ENCODE results near the gene TRPM6. TPM values are rescaled to one million over a fixed set of nuclear protein-coding genes. Genes with fewer than 3 reads are reported as not detected.
"Not testable (repeated sequence)": the region's sequence is repeated elsewhere in the genome, so short reads cannot be mapped to it uniquely, and the experiment has no call there.

Gene TRPM6
- total RNA-seq, 1 donor from 2014 or later = 2.3 TPM

DNA sequence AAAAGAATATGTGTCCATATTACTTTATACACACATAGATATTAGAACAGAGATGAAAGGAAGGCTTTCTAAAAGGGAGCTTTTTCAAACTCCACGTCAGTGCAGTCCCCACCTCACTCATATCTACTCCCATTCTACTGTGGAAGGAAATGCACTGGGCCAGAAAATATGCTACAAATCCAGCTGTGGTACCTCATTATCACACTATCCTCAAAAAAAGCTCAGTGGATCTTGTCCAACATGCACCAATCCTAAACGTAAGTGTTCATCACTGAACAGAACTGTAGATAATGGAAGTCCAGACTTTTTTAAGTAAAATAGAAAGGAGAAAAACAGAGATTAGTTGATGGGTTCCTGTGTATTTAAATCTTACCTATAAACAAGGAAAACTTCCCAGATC, 27.9 kb downstream of the TRPM6 start:
- DNase-seq = no peak

DNA sequence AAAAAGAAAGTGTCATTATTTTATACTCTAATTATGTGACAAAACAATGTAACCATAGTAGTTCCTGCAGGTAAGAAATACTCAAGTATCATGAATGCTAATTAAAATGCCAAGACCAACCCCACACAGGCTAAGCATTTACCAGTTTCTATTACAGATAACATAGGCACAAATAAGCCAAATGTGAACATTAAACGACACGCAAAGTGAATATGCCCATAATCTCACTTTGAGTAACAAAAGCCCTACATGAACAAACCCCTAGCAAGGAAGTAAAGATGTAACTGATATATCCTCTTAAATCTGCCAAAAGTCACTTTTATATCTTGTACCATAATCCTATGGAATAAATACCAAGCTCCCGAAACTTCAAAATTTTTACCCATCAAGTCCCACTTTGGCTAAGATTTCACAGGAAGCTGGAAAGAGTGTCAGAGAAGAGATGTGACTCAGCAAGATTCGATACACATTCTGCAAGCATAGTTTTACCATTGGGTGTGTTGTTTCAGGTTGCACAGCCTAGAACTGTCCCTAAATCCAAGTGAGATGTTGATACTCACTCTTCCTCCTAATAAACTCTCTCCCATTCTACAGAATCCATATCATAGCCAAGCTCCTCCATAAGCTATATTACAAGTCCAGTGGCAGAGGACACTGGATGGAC, 28.8 kb downstream of the TRPM6 start:
- DNase-seq = no peak

DNA sequence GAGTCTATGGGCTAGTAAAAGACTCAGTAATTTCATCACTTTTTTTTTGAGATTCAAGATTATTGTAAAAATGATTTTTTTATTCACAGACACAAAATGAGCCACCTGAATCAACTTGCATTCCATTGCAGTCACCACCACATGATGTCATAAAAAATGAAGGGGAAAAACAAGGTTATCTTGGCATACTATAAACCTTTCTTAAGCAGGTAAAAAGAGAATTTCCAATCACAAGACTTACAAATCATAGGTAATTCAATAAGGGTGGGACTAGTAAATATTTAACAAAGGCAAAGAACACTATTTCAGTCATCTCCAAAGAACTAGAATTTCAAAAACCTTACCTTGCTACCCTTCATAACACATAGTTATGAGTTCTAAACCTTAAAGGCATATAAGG, 30.7 kb downstream of the TRPM6 start:
- DNase-seq = no peak

DNA sequence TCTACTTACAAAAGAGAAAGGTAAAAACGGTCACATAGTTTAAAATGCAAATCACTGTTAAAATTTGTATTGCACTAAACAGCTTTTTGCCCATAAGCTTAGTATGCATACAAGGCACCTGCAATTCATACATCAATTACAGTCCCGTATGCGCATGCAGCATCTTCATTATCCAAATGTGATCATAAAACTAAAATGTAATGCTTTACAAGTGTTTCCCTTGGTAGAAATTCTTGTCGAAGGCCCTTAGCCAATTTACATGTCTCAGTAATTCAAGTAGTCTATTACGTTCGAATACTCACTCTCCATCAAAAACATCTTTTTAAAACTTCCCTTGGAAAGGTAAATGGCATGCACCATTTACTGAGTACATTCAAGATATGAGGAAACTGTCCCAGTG, 32.6 kb downstream of the TRPM6 start:
- no peak for DNase-seq

DNA sequence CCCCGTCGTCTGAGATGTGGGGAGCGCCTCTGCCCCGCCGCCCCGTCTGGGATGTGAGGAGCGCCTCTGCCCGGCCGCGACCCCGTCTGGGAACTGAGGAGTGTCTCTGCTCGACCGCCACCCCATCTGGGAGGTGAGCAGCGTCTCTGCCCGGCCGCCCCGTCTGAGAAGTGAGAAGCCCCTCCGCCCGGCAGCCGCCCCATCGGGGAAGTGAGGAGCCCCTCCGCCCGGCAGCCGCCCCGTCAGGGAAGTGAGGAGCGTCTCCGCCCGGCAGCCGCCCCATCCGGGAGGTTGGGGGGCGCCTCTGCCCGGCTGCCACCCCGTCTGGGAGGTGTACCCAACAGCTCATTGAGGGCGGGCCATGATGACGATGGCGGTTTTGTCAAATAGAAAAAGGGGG, 34.7 kb downstream of the TRPM6 start:
- DNase-seq = not testable (repeated sequence)

DNA sequence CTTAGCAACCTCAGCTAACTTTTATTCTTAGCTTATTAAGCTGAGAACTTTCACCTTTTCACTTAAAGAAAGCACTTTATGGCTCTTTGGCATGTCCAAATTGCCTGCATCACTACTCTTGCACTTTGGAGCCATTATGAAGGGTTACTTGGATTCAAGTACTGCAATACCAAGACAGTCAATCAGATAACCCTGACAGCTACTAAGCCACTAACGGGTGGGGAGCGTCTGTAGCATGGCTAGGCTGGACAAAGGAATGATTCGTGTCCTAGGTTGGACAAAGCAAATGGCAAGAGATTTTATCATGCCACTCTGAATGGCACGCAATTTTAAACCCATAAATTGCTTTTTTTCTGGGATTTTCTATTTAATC, 39.6 kb downstream of the TRPM6 start:
- no peak for DNase-seq

DNA sequence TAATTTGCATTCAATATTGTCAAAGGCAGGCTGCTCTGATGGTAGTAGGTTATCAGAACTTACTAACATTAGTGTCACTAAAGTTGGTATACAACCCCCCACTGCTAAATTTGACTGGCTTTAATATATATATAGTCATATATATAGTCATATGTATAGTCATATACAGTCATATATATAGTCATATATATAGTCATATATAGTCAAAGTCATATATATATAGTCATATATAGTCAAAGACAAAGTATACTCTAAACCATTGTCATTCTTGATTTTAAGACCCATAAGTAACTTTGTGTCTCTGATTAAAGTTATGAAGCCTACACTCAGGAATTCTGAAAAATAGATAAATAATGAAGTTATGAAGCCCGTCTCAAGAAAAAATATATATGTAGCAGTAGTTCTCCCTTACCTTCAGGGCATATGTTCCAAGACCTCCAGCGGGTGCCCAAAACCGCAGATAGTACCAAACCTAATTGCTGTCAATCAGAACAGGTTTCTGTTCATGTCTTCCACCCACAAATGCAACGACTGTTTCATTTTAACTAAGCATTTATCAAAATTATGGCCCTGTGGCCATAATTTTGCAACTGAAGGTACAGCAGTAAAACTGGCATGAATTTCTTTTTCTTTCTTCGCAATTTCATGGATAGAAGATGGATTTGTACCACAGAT, 40.1 kb downstream of the TRPM6 start:
- DNase-seq = no peak

DNA sequence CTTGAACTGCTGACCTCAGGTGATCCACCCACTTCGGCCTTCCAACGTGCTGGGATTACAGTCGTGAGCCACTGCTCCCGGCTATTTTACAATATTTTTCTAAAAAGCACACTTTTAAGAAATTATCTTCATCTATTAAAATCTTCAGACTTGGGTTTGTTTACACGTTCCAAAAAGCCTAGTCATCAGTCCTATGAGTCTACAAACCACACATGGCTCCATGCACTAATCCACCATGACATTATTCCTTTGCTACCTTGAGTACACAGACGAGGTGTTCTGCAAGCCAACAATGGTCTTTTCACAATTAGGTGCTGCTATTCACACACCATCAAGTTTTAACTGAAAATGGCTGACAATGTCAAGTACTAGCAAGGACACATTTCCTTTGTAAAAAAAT, 41.0 kb downstream of the TRPM6 start:
- no peak for DNase-seq

DNA sequence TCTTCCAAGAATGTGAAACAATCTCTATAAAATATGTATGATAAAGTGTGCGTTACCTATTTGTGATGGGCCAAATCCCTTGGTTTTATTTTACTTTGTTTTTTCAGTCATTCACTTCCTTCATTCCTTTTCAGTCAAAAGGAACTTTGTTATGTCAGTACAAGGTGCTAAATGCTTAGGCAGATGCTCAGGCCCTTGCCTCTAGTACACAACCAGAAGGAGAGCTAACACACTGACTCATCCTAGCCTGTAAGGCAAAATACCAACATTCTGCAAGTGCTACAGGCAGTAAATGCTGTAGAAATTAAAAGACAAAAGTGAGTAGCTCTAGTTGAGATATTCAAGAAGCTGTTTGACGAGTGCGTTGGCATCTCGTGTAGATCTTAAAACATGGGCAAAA, 49.4 kb downstream of the TRPM6 start:
- no peak for DNase-seq

DNA sequence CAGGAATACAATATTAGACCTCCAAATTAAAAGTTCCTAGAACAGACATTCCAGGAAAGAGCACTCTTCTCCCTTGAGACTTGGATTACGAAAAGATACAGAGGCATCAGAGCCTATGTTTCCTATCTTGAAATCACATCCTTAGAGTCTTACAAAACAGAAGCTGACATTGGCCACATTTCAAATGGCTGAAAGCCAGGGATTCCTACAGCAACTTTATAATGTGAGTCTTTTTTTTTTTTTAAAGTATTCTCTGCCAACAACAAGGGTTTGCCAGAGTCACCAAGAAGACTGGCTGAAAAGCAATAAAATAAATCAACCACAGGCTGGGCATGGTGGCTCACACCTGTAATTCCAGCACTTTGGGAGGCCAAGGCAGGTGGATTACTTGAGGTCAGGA, 63.1 kb downstream of the TRPM6 start:
- peak; percentile 20 for DNase-seq

DNA sequence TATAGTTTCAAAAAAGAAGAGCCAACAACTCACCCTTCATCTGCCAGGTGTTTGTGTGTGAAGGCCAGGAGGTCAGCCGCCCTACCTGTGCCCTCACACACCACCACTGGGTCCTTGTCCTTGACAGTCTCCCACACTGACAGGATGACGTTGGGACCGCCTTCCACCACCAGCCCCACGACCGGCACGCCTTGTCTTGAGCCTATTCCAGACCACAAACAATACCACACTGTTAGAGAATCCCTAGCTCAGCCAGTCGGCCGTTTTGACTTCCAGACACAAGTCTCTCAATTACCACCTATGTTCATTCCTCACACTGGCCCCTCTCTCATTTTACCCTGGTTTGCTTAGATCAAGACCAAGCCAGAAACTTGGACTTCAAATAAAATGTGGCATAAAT, 66.1 kb downstream of the TRPM6 start:
- DNase-seq = no peak

DNA sequence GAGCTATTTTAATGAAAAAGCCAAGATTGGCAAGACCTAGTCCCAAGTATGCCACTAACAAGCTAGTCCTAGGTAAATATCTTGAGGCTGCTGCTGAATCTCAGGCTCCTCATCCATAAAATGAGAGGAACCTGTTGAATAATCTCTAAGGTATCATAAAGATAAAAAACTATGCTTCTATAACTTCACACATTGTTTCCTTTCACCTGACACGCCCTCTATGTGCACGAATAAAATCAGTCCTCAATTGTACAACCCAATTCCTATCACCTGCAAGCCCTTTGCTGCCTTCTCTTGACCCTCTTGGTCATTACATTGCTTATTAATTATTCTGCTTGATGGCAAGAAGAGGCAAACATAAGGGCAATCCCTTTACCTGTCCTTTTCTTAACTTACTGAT, 69.9 kb downstream of the TRPM6 start:
- DNase-seq = no peak

DNA sequence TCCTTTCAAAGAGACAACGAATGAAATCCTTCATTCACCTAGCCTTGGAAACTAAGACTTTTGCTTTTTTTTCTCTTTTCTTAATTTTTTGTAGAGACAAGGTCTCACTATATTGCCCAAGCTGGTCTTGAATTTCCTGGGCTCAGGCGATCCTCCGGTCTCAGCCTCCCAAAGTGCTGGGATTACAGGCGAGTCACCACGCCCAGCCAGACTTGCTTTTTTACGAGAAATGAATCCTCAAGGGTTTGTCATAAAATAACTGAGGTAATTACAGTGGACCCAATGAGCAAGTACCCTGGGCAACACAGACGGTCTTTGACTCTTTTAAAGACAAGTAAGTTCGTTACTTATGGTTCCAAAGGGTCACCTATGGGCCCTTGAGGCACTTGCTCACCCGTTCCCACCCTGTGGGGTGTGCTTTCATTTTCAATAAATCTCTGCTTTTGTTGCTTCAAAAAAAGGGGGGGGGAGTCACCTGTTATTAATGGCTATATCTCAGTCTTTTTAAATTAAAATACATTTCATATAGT, 70.4 kb downstream of the TRPM6 start:
- no peak for DNase-seq

DNA sequence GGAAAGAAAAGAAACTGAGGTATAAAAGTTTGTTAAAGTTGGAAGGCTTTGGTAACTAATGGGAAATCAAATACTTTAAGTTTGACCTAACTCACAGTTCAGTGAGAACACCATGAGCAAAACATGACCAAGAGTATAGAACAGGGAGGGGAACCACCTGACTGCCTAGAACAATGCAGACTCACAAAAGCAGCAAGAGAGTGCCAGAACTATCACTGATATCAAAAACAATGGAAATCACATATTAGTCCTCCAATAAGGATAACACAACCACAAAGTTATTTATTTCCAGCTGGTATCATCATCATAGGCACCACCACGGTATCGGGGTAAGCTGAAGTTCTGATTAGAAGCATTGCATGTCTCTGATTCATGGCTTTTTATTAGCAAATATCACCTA, 77.5 kb downstream of the TRPM6 start:
- no peak for DNase-seq

DNA sequence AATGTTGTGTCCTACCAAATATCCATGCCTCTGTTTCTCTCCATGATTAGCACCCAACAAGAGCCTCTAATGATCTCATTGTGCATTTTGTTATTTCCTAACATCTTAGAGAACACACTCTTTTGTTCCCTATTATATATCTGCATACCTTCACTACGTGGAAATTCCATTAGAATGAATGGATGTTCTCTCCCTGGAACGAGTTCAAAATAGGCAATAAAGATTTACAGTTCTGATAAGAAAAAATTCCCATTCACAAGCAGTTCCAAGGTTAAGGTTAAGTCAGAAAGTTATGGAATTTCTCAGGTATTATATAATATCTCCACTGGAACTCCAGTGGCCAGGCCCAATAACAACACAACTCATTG, 83.7 kb downstream of the TRPM6 start:
- DNase-seq = no peak

DNA sequence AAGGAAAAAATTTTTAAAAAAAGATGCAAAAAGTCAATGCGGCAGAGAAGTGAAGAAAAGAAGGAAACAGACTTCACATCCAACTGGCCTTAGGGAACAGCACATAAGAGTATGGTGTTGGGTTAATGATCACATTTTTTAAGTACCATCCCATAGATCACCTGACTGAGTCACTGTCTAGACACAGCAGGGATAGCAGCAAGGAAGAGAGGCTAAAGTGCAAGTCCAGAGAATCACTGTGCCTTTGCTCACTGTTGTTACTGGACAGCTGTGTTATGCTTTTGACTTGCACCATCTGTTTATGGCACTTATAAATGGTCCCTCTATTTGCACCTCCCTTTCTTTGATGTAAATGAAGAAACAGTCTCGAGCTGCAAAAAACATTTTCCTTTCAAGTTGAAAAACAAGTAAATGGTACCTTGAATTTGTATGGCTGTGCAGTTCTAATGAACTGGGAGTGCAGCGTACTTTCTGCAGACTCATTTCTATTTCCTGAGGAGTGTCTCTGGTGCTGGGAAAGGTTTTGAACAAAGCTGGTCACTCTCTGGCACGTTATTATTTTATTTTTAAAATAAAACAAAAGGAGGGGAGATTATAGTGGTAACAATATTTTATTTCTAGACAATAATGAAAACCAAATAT, 84.2 kb downstream of the TRPM6 start:
- DNase-seq = no peak

DNA sequence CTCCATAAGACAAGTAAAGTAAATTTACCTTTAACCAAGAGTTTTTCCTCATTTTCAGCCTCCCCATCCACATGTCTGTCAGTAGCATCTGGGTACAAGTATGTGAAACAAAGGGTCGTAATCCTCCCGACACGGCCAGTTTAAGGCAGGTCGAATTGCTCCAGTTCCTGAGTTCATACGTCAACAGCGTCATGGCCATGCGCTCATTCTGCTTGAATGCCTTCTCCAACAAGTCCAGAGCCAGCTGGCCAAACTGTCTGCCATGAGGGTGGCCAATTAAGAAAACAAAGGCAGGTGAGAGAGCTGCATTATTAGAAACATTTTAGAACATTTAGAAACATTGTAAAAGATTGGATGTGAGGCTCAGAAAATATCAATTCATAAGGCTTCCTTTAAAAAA, 87.5 kb downstream of the TRPM6 start:
- no peak for DNase-seq

DNA sequence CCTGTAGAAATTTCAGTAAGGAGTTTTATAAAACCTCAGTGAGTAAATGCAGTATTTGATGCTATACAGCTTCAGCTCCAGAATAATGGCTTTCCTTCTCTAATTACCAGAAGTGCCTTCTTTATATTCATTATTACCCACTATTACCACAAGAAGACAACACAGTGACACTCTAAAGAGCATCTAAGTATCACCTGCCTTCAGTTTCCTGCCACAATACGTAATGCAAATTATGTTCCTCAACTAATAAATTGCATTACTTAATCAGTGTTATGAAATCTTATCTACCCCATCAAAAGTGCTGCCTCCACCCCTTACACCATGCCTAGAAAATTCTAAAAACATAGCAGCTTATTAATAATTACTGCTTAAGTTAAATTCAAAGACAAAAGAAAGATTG, 91.9 kb downstream of the TRPM6 start:
- DNase-seq = no peak

DNA sequence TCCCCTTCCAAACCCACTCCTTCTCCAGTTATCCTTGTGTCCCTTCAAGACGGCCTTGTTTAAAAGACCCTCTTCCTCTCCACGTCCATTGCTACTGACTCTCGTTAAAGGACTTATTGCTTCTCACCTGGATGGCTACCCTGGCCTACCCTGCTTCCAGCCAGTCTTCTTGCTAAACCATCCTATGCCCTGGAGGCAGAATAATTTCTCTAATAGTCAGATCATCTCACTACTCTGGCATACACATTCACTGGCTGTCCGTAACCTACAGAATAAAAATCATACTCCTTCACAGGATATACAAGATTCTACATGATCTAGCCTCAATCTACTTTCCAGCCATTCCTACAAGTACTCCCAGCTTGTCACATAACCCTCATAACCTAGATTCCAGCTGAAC, 92.6 kb downstream of the TRPM6 start:
- DNase-seq = no peak

DNA sequence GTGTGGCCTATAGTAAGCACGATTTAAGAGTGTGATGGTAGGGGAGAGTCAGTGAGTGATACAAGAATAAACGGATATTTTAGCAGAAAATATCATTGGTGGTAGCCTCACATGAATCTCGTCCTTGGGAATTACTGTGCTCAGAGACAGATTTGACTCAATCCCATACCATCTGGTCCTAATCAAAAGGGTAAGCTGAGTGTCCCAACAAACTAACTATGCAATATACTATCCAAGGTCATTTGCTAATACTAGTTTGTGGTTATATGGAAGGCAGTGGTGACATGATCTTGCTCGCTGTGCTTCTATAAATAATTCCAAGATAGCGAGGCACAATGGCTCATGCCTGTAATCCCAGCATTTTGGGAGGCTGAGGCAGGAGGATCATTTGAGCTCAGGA, 103.2 kb downstream of the TRPM6 start:
- no peak for DNase-seq

DNA sequence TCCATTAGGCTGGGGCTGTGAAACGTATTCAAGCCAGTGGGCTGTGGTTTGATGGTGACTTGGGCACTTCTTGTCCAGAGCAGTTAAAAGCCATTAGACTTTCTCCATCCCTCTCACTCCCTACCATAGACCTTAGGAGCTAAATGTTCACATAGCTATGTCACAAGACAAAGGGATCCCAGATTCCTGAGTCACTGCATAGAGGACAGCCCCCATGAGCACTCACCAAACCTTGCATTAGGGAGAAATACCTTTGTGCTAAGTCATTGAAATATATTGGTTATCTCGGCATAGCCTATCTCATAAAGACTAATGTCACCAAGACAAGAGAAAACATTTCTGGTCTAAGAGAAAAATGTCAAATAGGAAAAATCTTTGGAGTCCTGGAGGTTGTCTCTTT, 104.3 kb downstream of the TRPM6 start:
- DNase-seq = no peak

DNA sequence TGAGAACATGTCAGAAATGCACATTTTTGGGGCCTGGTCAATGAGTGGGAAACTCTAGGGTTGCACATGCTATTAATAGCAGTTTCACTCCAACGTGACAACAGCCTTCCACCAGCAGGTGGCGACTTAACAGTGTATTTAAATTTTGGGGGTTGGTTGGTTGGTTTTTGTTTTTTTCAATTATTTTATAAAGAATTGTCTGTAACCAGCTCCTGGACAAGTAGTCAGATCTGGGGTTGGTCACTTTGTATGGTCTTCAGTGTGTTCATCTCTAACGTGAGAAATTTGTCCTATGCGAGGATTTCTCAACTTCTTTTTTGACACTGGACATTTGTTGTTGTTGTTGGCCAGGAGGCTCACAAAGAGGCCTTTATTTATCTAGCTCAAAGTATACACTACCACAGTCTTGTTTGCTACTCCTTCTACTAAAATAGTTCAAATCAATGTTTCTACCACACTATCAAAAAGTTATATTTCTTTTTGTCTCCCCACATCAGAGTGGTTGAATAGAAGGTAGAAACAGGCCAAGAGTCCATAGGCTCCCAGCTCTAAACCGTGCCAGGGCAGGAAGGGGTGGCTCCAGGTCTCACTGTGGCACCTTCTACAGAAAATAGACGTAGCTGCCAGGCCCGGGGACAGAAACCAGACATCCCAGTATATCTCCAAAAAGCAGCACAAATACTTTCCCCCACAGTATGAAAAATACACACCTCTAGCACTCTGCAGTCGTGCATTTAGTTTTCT, 110.4 kb downstream of the TRPM6 start:
- peak; percentile 8 for DNase-seq

DNA sequence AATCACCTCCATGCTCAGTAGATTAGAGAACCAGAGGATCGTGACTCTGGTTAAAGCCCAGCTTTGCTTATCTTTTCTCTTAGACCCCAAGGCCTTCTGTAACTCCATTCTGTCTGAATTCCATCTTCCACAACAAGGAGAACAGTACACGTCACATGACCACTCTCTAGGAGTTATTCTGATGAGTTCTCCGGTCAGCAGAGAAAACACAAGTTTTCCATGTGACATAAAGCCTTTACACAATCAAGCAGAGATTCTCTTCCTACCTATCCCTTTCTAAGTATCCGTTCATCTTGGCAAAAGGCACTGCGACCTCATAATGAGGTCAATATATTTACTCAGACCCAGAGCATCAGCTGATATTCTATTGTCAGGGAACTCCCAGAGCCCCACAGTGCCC, 112.3 kb downstream of the TRPM6 start:
- no peak for DNase-seq
